Stromal cell of bone marrow (primary cell): ENCODE results near the gene NEK10.
A peak's percentile ranks its signal among the peaks of the same experiment; 100 is the strongest.

Experiments
- DNase-seq: peaks from one replicate; pipeline ENCODE4 v3.0.0-alpha.2; 2012; ENCODE audit warnings: low read depth

Gene NEK10

GRCh38 chr3:27228805-27229204, 140.4 kb downstream of the NEK10 start:
- no peak for DNase-seq

- DNase-seq = no peak
Observed at GRCh38 chr3:27224197-27224596, 145.0 kb downstream of the NEK10 start.

- DNase-seq = no peak
Observed at GRCh38 chr3:27221264-27221932, 147.8 kb downstream of the NEK10 start.

- DNase-seq = no peak
Observed at GRCh38 chr3:27220166-27220565, 149.0 kb downstream of the NEK10 start.

GRCh38 chr3:27219127-27219845, 149.9 kb downstream of the NEK10 start:
- no peak for DNase-seq

GRCh38 chr3:27216955-27217552, 152.1 kb downstream of the NEK10 start:
- DNase-seq = peak; percentile 25

- DNase-seq = no peak
Observed at GRCh38 chr3:27216295-27216855, 152.8 kb downstream of the NEK10 start.

- DNase-seq = no peak
Observed at GRCh38 chr3:27213450-27213849, 155.7 kb downstream of the NEK10 start.

- no peak for DNase-seq
Observed at GRCh38 chr3:27209617-27210264, 159.4 kb downstream of the NEK10 start.

- DNase-seq = no peak
Observed at GRCh38 chr3:27208961-27209616, 160.1 kb downstream of the NEK10 start.

GRCh38 chr3:27202959-27203358, 166.2 kb downstream of the NEK10 start:
- no peak for DNase-seq

- DNase-seq = no peak
Observed at GRCh38 chr3:27201492-27201891, 167.7 kb downstream of the NEK10 start.

- no peak for DNase-seq
Observed at GRCh38 chr3:27200721-27201489, 168.3 kb downstream of the NEK10 start.

- DNase-seq = no peak
Observed at GRCh38 chr3:27194861-27195483, 174.2 kb downstream of the NEK10 start.

GRCh38 chr3:27193056-27193455, 176.1 kb downstream of the NEK10 start:
- no peak for DNase-seq

GRCh38 chr3:27186013-27186412, 183.2 kb downstream of the NEK10 start:
- DNase-seq = no peak

- DNase-seq = no peak
Observed at GRCh38 chr3:27185231-27185989, 183.8 kb downstream of the NEK10 start.

GRCh38 chr3:27184261-27184660, 184.9 kb downstream of the NEK10 start:
- DNase-seq = no peak

- no peak for DNase-seq
Observed at GRCh38 chr3:27176256-27176655, 192.9 kb downstream of the NEK10 start.

GRCh38 chr3:27174530-27174929, 194.7 kb downstream of the NEK10 start:
- DNase-seq = no peak
